Gastroesophageal sphincter (tissue), 4 donors: ENCODE measurements around the gene KRT6A. TPM values are rescaled to one million over a fixed set of nuclear protein-coding genes. Genes with fewer than 3 reads are reported as not detected.

Experiments used
- ATAC-seq: fragments of 150-250 bp; one replicate; pipeline ENCODE4 v1.9.1; 2016; ENCODE audit warnings: mild to moderate bottlenecking, moderate library complexity
- H3K27ac ChIP-seq, 4 donors: fragments of 200-600 bp; sonication (generic) in 3 of 4; 1 replicate in 3 of 4; 2 replicates in 1 of 4; pipeline ENCODE4 v1.5.1; 2016 to 2019
- H3K27me3 ChIP-seq: fragments of 200-600 bp; sonication (generic); one replicate; pipeline ENCODE4 v1.5.1; 2019
- H3K36me3 ChIP-seq, 2 donors: fragments of 200-600 bp; sonication (generic); one replicate each; pipeline ENCODE4 v1.5.1; 2019; ENCODE audit warnings: control low read depth in 1 of 2
- H3K4me1 ChIP-seq, 3 donors: fragments of 200-600 bp; sonication (generic); 1 replicate in 2 of 3; 2 replicates in 1 of 3; pipeline ENCODE4 v1.5.1; 2016 to 2019; ENCODE audit warnings: control low read depth in 2 of 3
- H3K4me3 ChIP-seq, 2 donors: fragments of 200-600 bp; sonication (generic); one replicate each; pipeline ENCODE4 v1.5.1; 2019; ENCODE audit warnings: mild to moderate bottlenecking in 1 of 2, moderate library complexity in 1 of 2
- H3K9me3 ChIP-seq, 3 donors: fragments of 200-600 bp; sonication (generic); one replicate each; pipeline ENCODE4 v1.5.1; 2017 to 2019; ENCODE audit warnings: control low read depth in 2 of 3
- EP300 ChIP-seq: sonication (generic); formaldehyde crosslinking; IDR thresholded peaks from one replicate; pipeline ENCODE4 v1.6.1; 2017; ENCODE audit warnings: antibody characterized with exemption, mild to moderate bottlenecking
- POLR2A ChIP-seq, 2 donors: fragments of 450-650 bp; IDR thresholded peaks; one replicate each; pipeline ENCODE4 v1.6.1; 2017; ENCODE audit warnings: antibody characterized with exemption in 2 of 2, mild to moderate bottlenecking in 2 of 2, moderate library complexity in 1 of 2
- POLR2AphosphoS5 ChIP-seq: sonication (generic); formaldehyde crosslinking; IDR thresholded peaks from one replicate; pipeline ENCODE4 v1.6.1; 2017; ENCODE audit warnings: antibody characterized with exemption
- WGBS, 2 donors: methylation state at CpG; one replicate each; pipeline ENCODE4 v1.1.5; 2018; ENCODE audit warnings: low coverage in 1 of 2; 5-methylcytosine and 5-hydroxymethylcytosine counted together
- total RNA-seq, 4 donors: library from RNA; depleted of rRNA; stranded (reverse); fragments of >200 nt; gene quantifications; one replicate each; pipeline ENCODE4 v1.1.0, GENCODE V29; 2016
- TF ChIP-seq, protein P1 (sequence below), 4 experiments: fragments of 200-600 bp in 2 of 4; fragments of 450-650 bp in 2 of 4; sonication (generic) in 1 of 4; IDR thresholded peaks; one replicate each; pipeline ENCODE4 v1.5.1; 2017 to 2019; ENCODE audit warnings: antibody characterized with exemption in 4 of 4, mild to moderate bottlenecking in 2 of 4, moderate library complexity in 2 of 4

KRT6A gene
- total RNA-seq, 4 donors from 2014 or later, result 2.7 to 713 (median 61.8) TPM

DNA sequence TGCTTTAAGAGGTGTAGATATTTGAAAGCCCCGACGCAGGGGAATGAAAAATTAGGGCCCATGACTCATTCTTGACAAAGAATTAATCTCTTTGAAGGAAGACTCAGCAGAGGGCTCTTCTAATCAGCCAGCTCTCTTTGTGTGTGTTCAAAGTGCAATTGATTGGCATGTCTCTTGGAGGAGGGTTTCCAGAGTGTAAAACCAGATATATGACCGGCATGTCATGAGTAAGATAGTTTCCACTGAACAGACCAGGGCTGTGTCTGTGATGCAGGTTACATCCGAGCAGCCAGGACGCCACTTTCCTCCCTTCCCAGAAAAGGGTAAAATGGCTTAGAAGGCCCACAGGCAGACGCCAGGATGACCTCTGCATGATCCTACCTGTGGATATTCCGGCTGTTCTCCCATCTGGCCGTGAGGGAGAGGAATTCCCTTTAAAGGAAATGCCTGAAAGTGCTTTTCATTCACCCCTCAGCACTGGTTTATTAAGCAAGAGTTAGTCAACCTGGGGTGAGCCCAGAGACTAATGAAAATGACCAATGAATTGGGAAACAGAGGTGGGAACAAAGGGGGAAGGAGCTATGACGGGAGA is 51.6 kb downstream of the KRT6A start:
- TF ChIP-seq POLR2AphosphoS5, result no peak
- TF ChIP-seq EP300, result no peak
- TF ChIP-seq POLR2A (IDR thresholded peaks at IDR 0.05), result no peak
- TF ChIP-seq, protein P1, sequence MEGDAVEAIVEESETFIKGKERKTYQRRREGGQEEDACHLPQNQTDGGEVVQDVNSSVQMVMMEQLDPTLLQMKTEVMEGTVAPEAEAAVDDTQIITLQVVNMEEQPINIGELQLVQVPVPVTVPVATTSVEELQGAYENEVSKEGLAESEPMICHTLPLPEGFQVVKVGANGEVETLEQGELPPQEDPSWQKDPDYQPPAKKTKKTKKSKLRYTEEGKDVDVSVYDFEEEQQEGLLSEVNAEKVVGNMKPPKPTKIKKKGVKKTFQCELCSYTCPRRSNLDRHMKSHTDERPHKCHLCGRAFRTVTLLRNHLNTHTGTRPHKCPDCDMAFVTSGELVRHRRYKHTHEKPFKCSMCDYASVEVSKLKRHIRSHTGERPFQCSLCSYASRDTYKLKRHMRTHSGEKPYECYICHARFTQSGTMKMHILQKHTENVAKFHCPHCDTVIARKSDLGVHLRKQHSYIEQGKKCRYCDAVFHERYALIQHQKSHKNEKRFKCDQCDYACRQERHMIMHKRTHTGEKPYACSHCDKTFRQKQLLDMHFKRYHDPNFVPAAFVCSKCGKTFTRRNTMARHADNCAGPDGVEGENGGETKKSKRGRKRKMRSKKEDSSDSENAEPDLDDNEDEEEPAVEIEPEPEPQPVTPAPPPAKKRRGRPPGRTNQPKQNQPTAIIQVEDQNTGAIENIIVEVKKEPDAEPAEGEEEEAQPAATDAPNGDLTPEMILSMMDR (IDR thresholded peaks at IDR 0.05), result no peak
- H3K9me3 ChIP-seq, result no peaks in the 10 kb centered on the region
- H3K27me3 ChIP-seq, result peaks cover 19% of the 10 kb centered on the region
- no peak for ATAC-seq
- no peak overlapping the region for H3K27ac ChIP-seq
- 57% methylated on average over 6 to 7 of the region's 9 CpGs for WGBS, 2 donors
- H3K4me1 ChIP-seq, result no peaks in the 10 kb centered on the region
- H3K36me3 ChIP-seq, result no peaks in the 10 kb centered on the region
- no peak overlapping the region for H3K4me3 ChIP-seq

DNA sequence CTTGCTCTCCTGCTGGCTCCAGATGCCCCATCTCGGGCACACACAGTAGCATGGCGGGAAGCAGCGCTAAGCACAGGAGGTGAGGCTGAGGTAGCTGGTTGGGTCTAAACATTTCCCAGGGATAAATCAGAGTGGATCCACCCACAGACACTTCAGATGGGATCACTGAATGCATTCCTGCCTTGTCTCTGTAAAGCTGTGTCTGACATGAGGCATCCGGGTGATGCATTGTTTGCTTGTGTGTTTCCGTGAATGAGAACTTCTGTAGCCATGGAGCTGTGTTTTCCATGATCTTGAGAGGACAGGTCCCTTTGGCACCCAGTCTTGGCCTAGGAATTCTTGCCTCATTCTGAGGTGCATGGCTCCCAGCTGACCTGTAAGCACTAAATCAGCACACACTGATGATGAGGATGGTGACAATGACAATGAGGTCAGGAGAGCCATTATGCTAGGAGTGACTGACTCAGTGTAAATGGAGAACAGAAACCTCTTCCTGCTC is 52.2 kb downstream of the KRT6A start:
- Histone ChIP-seq H3K4me3 (no peak overlapping the region), H3K36me3 (no peaks in the 10 kb centered on the region), H3K9me3 (no peaks in the 10 kb centered on the region), H3K4me1 (no peaks in the 10 kb centered on the region), H3K27ac (no peak overlapping the region), H3K27me3 (peaks cover 19% of the 10 kb centered on the region)
- TF ChIP-seq EP300, result no peak
- no peak for TF ChIP-seq POLR2AphosphoS5
- no peak for TF ChIP-seq POLR2A (IDR thresholded peaks at IDR 0.05)
- TF ChIP-seq, protein P1 (IDR thresholded peaks at IDR 0.05), result no peak
- 80 to 81% methylated on average over 2 to 3 of the region's 5 CpGs for WGBS, 2 donors
- no peak for ATAC-seq

DNA sequence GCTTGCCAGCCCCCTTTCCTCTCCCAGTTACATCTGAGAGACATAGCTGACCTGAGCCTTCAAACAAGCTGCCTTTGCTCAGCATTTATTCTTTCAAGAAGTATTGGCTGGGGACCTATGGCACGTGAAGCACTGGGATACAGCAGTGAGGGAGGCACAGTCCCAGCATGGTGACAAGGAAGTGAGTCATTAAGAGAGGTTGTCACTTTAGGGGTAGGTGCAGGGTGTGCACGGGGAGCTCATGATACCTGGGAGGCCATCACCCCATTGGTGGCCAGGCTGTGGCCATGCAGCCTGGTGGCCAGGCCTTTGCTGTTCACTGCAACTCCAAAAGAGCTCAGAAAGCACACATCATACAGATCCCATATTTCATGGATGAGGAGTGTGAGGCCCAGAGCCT is 53.2 kb downstream of the KRT6A start:
- no peaks in the 10 kb centered on the region for H3K36me3 ChIP-seq
- no peaks in the 10 kb centered on the region for H3K9me3 ChIP-seq
- ATAC-seq, result no peak
- no peak overlapping the region for H3K4me3 ChIP-seq
- H3K27me3 ChIP-seq, result peaks cover 19% of the 10 kb centered on the region
- no peaks in the 10 kb centered on the region for H3K4me1 ChIP-seq
- no CpG with 5 or more reads among the region's 2 CpGs for WGBS, 2 donors
- TF ChIP-seq POLR2AphosphoS5, result no peak
- no peak for TF ChIP-seq EP300
- no peak for TF ChIP-seq POLR2A (IDR thresholded peaks at IDR 0.05)
- TF ChIP-seq, protein P1 (IDR thresholded peaks at IDR 0.05), result no peak
- H3K27ac ChIP-seq, result no peak overlapping the region

DNA sequence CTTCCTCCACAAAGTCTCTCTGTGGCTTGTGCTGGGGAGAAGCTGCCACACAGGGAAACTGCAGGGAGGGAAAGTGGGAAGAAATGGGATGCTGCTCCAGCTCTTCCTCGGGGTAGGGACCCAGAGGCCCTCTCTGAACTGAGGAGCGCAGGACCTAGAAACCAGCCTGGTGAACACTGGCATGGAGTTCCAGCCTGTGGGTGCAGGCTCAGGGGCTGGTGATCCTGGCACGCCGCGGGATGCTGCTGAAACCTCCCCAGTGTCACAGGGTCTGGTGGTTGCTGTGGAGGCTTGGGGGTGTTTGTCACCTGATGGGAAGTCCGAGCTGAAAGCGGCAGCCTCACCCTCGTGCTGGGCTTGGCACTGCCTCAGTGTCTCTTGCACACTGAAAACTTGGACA is 53.6 kb downstream of the KRT6A start:
- ATAC-seq, result no peak
- WGBS, 2 donors, result 88% methylated on average over 3 of the region's 8 CpGs; no CpG with 5 or more reads in 1 of the 2 donors
- Histone ChIP-seq H3K4me3 (no peak overlapping the region), H3K9me3 (no peaks in the 10 kb centered on the region), H3K27ac (no peak overlapping the region), H3K4me1 (no peaks in the 10 kb centered on the region), H3K36me3 (no peaks in the 10 kb centered on the region), H3K27me3 (peaks cover 19% of the 10 kb centered on the region)
- TF ChIP-seq POLR2AphosphoS5 (no peak), POLR2A (IDR thresholded peaks at IDR 0.05) (no peak), EP300 (no peak)
- TF ChIP-seq, protein P1 (IDR thresholded peaks at IDR 0.05), result no peak
